ENCODE data around the gene PDZRN3.
A peak's percentile ranks its signal among the peaks of the same experiment; 100 is the strongest.

The PDZRN3 gene

GRCh38 chr3:73622091-73622805 is 2.5 kb downstream of the PDZRN3 start:
- peak; percentile 52 for DNase-seq

- DNase-seq = no peak
Observed at GRCh38 chr3:73621388-73621787, 3.4 kb downstream of the PDZRN3 start.

- no peak for DNase-seq
Observed at GRCh38 chr3:73618461-73618860, 6.3 kb downstream of the PDZRN3 start.

GRCh38 chr3:73616056-73616455 is 8.7 kb downstream of the PDZRN3 start:
- no peak for DNase-seq

DNA sequence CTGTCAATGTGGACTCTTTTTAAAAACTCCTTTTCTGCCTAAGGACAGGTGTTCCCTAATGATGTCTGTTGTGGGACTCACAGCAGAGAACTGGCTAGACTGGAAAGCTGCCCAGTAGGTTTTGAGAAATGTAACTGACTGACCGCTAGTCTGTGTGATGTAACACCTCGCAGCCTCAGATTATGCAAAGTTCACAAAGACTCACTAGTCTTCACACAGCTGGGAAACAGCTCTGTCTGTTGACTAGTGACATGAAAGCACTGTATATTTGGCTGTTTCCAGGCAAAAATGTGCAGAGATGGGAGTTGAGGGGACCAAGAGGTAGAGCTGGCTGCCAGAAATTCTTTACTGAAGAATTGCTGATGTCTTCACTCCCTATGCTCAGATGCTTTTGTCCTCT is 10.3 kb downstream of the PDZRN3 start:
- no peak for DNase-seq

DNA sequence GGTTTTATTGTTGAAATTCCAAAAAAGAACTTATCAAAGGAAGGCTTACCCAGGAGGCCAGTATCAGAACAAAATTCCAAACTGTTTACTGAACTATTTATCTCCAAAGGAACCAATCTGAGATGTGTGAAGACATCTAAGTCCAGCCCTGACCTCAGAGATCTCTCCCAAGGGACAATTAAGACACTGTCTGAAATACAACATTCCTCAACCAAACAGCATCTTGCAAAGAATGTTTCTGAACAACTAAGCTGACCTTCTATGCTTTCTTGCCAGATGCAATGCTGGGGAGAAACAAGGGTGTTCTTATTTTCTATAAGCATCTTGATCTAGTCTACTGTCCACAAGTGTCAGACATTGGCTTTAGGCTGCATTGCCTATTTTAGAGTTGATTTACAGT is 13.6 kb downstream of the PDZRN3 start:
- DNase-seq = no peak

- no peak for DNase-seq
Observed at GRCh38 chr3:73610493-73610892, 14.2 kb downstream of the PDZRN3 start.

GRCh38 chr3:73609655-73610054 is 15.1 kb downstream of the PDZRN3 start:
- DNase-seq = no peak

DNA sequence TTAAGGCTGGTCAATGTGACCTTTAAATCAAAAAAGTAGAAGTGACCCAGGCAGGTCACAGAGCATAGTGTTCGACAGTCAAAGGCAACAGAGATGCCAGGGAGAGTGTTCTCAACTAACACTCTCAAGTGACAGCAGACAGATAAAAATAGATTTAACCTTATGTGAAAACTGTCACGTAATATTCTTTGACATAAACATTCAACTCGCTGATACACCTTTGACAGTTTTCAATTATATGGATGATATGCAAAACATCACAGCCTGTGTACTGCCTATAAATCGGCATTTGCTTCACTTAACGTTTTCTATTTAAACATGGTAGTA is 15.5 kb downstream of the PDZRN3 start:
- DNase-seq = no peak

DNA sequence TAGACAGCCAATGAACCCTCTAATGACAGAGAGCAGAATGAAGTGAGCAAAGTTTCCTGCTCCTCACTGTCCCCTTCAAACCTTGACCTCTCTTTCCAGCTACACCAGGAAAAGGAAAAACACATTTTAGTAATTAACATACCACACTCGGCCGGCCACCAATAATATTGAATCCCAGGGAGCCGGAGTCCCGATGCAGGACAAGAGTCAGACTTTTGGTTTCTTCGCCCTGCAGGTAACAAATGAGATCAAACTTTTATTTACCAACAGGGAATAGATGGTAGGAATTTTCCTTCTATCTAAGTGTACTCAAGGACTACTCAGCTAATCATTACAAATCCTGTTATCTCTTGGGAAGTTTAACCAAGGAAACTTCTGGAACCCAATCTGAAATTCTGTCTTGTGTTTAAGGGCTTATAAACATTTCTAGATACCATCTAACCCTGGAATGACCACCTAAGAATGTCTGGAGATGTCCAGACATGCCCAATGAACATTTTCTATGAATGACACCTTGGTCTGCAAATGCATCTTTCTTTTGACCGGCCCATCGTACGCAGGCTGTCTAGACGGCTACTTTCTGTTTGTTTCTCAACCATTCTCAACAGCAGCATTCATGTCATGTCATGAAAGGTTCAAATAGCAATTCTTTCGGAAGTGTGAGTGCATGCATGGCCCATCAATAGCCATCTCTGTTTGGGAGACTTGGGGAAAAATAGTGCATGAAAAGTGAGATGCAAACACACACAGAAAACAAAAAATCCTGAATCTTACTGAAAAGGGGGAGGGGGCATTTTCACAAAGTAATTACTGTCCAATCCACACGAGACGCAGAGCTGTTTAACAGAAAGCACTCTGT is 16.1 kb downstream of the PDZRN3 start:
- no peak for DNase-seq

DNA sequence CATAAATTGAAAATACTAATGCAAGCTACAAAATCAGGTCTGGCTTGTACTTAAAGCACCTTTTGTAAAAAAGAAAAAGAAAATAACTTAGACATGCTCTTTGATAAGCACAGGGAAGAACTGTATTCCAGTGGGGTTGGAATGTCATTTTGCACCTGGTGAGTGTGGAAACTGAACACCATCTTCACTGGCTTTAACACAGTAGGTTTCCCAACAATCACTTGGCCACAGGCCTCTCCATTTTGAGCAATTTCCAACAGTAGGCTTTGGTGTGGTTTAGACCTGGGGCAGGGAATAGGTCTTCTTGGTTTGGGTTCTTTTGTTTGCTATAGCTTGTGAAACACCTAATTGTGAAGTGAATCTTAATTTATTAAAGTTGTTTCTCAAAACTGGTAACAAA is 18.9 kb downstream of the PDZRN3 start:
- no peak for DNase-seq

- DNase-seq = no peak
Observed at GRCh38 chr3:73605412-73605811, 19.3 kb downstream of the PDZRN3 start.

DNA sequence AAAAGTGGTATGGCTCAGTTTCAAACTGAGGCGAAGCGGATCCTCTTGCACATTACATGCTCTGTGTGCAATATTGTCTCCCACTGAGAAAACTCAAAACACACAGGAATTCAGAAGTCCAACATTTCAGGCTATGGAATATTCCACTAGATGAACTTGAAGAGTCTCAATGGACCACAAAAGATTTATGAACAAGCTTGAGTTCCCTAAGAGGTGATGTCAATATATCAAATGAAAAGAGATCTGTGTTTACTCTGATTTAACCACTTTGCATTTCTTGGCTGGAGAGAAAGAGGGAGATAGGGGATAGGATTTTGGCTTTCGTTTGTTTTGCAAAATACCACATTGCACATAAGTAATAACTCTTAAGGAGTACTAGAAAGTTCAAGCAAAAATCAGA is 20.3 kb downstream of the PDZRN3 start:
- DNase-seq = no peak

DNA sequence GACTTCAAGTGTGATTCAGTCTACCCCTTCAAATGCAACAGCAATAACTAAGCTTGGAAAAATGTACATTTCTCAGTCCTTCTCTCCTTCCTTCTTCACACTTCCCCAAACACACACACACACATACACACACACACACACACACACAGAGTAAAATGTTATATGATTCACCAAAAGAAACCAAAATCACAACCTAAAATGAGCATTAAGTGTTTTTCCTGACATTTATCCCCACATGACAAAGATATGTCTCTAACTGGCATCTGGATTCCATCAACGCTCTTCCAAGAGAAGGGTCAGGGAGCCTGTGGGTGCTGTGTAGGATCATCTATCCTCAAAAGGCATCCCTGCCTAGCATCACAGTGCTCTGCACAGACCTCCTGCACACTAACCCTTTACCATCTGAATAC is 21.0 kb downstream of the PDZRN3 start:
- no peak for DNase-seq

GRCh38 chr3:73602170-73602569 is 22.6 kb downstream of the PDZRN3 start:
- no peak for DNase-seq

DNA sequence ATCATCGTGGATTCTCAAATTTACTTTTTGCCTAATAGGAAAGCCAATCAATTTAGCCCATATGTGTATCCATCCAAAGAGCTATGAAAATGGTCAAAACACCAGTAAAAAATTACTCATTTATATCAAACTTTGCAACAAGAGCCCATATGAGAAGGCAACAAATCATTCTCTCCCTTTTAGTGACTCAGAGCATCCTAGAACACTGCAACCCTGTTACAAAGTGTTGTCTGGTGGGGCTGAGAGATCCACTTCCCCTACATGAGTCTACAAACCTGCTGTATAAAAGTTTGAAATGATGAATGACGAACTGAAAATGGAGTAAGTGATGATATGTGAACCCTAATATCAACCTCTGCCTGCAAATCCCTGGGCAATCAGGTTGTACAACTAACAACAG is 23.3 kb downstream of the PDZRN3 start:
- no peak for DNase-seq

DNA sequence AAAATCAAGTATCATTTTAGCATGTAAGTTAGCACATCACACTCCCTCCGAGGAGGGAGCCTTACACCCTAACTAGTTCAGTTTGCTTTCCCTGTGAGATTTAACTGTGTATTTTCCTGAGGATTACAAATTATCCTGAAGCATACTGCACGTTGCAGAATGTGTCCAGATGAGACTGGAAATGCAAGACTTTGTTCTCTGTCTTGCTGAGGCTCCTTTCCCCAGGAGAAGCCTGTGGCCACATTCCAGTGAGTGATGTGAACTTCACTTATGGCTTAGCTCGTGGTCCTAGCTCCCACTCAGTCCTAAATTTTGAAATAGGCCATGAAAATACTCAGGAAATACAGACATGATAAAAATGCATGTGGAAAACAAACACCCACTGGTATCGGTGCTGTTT is 23.7 kb downstream of the PDZRN3 start:
- DNase-seq = no peak

GRCh38 chr3:73600293-73600938 is 24.3 kb downstream of the PDZRN3 start:
- no peak for DNase-seq

DNA sequence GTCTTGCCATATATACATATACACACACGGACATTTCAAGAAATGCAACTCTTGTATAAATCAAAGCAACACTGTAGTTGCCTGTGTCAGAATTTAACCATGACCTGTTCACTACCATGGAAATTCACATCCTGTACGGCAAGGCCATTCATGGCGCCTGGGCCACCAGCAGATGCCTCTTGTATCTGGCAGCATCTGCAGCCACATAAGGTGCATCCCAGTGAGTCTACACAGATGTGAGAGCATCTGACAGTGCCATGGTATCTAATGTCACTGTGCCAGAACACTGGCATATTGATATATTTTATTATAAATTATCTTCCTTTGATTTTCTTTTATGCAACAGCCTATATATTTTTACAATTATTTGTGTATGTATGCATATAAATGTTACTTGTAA is 25.1 kb downstream of the PDZRN3 start:
- no peak for DNase-seq

- DNase-seq = no peak
Observed at GRCh38 chr3:73597476-73597875, 27.3 kb downstream of the PDZRN3 start.

DNA sequence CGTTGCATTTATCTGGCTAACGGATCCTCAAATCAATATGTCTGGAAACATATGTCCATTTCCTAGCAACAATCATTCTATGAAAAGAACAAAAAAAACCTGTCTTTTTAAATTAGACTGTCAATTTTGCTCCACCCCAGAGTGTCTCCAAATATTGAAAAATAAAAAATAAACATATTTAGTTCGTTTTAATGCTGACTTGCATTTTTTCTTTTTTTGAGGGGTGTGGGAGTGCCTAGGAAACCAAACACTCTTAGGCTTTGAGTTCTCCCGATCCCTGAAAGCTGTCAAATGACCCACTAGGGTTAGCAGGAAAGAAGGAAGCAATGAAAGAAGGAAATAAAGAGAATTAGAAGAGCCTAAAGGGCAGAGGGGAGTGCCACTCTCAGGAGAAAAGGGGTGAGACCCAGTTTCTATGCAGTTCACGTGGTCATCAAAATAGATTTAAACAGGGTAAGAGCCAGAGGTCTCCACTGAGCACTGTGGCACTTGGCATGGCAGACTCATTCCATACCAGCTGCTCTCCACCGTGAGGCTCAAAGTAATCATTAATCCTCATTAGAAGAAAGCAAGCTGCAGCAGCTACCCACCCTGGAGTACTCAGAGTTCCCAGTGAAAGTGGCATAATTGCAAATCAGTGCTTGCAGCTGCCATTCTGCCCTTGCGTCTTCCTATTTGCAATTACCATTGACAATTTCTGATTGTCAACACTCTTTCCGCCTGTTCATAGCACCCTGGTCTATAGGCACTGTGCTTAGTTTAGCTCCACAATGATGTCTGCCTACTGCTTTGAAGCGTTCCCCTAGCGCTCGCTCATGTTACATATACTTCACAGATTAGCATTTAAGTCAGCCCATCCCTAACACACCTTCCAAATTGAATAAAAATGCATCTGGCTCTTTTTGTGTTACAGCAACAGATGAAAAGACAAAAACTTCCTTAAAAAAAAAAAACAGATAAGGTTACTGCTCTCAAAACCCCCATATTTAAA is 32.3 kb downstream of the PDZRN3 start:
- peak; percentile 74 for DNase-seq

DNA sequence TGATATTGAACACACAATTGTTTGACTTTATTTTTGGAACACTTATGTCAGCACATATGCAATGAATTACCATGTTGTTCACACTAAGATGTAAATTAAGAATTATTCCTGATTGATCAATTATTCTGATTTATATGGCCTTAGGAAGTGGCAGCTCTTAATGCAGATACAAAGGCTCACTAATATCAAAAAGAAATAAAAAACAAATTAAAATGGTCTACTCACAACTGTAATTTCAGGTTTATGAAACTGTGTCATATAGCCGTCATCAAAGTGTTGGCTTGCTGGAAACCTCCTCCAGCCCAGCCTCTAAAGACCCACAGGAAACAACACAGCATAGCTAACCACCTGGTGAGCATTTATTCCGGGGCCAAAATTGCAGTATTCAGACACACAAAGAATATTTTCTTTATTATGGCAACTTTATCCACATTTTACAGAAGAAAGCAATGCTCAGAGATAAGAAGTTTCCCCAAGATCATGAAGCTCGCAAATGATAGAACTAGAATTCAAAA is 33.4 kb downstream of the PDZRN3 start:
- no peak for DNase-seq

- no peak for DNase-seq
Observed at GRCh38 chr3:73586628-73587027, 38.1 kb downstream of the PDZRN3 start.

Measured in NCI-H1092 (cell line).